ENCODE measurements around the gene RC3H1. TPM values are rescaled to one million over a fixed set of nuclear protein-coding genes. Genes with fewer than 3 reads are reported as not detected.

The RC3H1 gene
- total RNA-seq, 1 donor: 31.8 TPM

DNA sequence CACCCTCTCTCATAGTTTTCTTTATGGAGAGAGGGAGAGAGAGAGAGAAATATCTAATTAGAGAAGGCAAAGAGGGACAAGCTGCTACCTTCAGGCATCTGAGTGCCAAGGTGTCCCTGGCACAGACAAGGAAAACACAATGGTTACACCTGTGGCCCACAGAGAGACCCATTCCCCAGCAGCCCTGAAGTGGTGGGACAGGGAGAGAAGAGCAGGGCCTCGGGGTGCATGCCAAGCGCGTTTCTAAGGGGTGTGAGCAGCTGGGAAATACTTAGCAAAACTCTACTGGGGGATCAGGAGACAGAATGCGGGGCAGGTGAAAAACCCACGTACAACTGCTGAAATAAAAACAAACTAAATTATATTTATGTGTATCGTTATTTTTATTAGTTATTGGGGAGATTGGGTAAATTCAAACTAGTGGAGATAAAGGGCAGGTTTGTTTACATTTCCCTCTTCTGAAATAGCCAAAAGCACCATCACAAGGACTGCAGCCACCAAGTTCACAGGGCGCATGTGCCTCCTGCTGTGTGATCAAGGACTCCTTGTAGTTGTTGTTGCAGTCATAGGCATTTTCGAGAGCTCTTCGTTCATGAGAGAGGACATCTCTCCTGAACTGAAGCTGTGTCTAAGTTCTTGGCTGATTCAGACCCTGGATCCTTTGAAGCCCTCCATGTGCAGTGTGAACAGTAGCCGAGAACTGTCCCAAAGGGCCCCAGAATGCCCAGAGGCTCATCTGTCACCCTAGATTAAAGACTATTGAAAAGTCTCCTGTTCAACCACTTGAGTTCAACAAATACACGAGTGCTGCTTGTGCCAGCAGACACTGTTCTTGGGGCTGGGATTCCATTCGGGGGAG, 104.3 kb downstream of the RC3H1 start:
- Histone ChIP-seq H4K20me1 (ENCODE audit: insufficient read depth, low read length) (no peaks in the 10 kb centered on the region), H3K4me3 (ENCODE audit: insufficient read depth, low read length) (no peak overlapping the region), H3K79me2 (ENCODE audit: insufficient read depth, low read length) (no peaks in the 10 kb centered on the region), H3K27me3 (ENCODE audit: insufficient read depth, low read length) (peaks cover 4% of the 10 kb centered on the region), H3K4me1 (ENCODE audit: insufficient read depth, low read length) (no peaks in the 10 kb centered on the region), H3K36me3 (ENCODE audit: insufficient read depth, low read length) (no peaks in the 10 kb centered on the region), H3K27ac (ENCODE audit: low read depth, low read length) (no peak overlapping the region), H3K4me2 (ENCODE audit: insufficient read depth, low read length) (no peak overlapping the region), H3K9me3 (ENCODE audit: low read depth, low read length) (no peaks in the 10 kb centered on the region), H2AFZ (ENCODE audit: low read length) (no peak overlapping the region)
- no peak for DNase-seq (ENCODE audit: insufficient read length, low spot score, missing footprints)
- TF ChIP-seq CTCF (IDR thresholded peaks at IDR 0.05; ENCODE audit: extremely low read depth, low read depth, low read length): no peak

DNA sequence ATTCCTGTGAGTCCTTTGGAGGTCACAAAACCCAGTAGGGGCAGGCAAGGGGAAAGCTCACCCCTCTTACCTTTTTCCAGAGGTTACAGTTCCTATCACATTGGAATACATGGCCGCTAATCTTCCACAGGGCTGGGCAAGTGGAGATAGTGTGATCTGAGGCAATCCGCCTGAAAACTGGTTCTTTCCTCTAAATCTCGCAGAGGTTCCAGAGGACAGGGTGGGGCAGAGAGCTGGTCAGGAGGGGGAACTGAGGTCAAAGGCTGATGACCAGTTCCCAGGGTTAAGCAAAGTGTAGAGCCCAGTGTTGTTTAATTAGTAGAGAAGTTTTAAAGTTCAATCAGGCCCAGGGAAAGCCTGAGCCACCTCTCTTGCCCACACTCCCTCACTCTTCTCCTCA, 105.0 kb downstream of the RC3H1 start, which contains the start of gene SERPINC1:
Gene SERPINC1, minus strand, starts transcription at position 179 of the 400 bp plus-strand sequence. Its CDS starts 68 bp downstream, at position 111.
- no peaks in the 10 kb centered on the region for H3K9me3 ChIP-seq (ENCODE audit: low read depth, low read length)
- H2AFZ ChIP-seq (ENCODE audit: low read length): no peak within 1 kb of the TSS
- no peak within 1 kb of the TSS for H3K4me2 ChIP-seq (ENCODE audit: insufficient read depth, low read length)
- H3K27ac ChIP-seq (ENCODE audit: low read depth, low read length): no peak within 1 kb of the TSS
- no peak for DNase-seq (ENCODE audit: insufficient read length, low spot score, missing footprints)
- no peaks in the 10 kb centered on the region for H3K4me1 ChIP-seq (ENCODE audit: insufficient read depth, low read length)
- H3K36me3 ChIP-seq (ENCODE audit: insufficient read depth, low read length): no peaks in the 10 kb centered on the region
- no peaks in the 10 kb centered on the region for H3K79me2 ChIP-seq (ENCODE audit: insufficient read depth, low read length)
- H3K4me3 ChIP-seq (ENCODE audit: insufficient read depth, low read length): no peak within 1 kb of the TSS
- TF ChIP-seq CTCF (IDR thresholded peaks at IDR 0.05; ENCODE audit: extremely low read depth, low read depth, low read length): no peak
- H4K20me1 ChIP-seq (ENCODE audit: insufficient read depth, low read length): no peaks in the 10 kb centered on the region
- no peaks in the 10 kb centered on the region for H3K27me3 ChIP-seq (ENCODE audit: insufficient read depth, low read length)

DNA sequence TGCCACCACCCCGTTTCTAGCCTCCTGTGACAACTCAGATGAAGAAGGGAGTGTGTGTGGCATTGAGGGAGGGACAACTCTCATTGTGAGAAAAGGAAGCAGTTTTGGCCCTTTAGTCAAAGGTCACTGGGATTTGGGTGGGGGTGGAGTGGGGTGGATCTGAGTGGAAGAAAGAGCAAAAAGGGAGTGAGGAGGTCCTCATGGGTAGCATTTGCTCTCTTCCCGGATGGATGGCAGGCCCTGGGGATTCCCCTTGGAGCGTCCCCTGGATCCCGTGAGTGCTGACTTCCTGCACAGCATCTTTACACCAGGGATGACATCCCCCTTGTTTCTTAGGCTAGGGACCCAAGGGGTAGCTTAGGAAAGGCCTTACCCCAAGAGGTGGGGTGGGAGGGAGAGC, 105.5 kb downstream of the RC3H1 start:
- Histone ChIP-seq H3K27ac (ENCODE audit: low read depth, low read length) (no peak overlapping the region), H2AFZ (ENCODE audit: low read length) (no peak overlapping the region), H3K27me3 (ENCODE audit: insufficient read depth, low read length) (no peaks in the 10 kb centered on the region), H3K36me3 (ENCODE audit: insufficient read depth, low read length) (no peaks in the 10 kb centered on the region), H3K9me3 (ENCODE audit: low read depth, low read length) (no peaks in the 10 kb centered on the region), H3K4me1 (ENCODE audit: insufficient read depth, low read length) (no peaks in the 10 kb centered on the region), H3K79me2 (ENCODE audit: insufficient read depth, low read length) (no peaks in the 10 kb centered on the region), H3K4me3 (ENCODE audit: insufficient read depth, low read length) (no peak overlapping the region), H4K20me1 (ENCODE audit: insufficient read depth, low read length) (no peaks in the 10 kb centered on the region), H3K4me2 (ENCODE audit: insufficient read depth, low read length) (no peak overlapping the region)
- no peak for TF ChIP-seq CTCF (IDR thresholded peaks at IDR 0.05; ENCODE audit: extremely low read depth, low read depth, low read length)
- DNase-seq (ENCODE audit: insufficient read length, low spot score, missing footprints): no peak

DNA sequence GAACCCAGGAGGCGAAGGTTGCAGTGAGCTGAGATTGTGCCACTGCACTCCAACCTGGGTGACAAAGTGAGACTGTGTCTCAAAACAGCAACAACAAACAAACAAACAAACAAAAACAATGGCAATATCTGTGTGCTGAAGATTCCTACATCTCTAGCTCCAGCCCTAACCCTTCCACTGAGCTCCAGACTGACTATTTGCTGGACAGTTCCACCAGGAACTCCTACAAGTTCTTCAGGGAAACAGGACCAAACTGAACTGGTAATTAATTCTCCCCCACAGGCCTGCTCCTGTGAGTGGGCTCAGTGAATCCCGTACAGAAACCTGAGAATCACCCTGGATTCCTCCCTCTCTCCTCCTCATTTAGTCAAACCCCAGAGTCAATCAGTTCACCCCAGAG, 106.6 kb downstream of the RC3H1 start:
- H3K4me2 ChIP-seq (ENCODE audit: insufficient read depth, low read length): no peak overlapping the region
- H3K4me1 ChIP-seq (ENCODE audit: insufficient read depth, low read length): no peaks in the 10 kb centered on the region
- H3K27ac ChIP-seq (ENCODE audit: low read depth, low read length): no peak overlapping the region
- TF ChIP-seq CTCF (IDR thresholded peaks at IDR 0.05; ENCODE audit: extremely low read depth, low read depth, low read length): no peak
- no peaks in the 10 kb centered on the region for H3K9me3 ChIP-seq (ENCODE audit: low read depth, low read length)
- H3K36me3 ChIP-seq (ENCODE audit: insufficient read depth, low read length): no peaks in the 10 kb centered on the region
- H2AFZ ChIP-seq (ENCODE audit: low read length): no peak overlapping the region
- DNase-seq (ENCODE audit: insufficient read length, low spot score, missing footprints): no peak
- no peaks in the 10 kb centered on the region for H3K79me2 ChIP-seq (ENCODE audit: insufficient read depth, low read length)
- H3K27me3 ChIP-seq (ENCODE audit: insufficient read depth, low read length): no peaks in the 10 kb centered on the region
- H3K4me3 ChIP-seq (ENCODE audit: insufficient read depth, low read length): no peak overlapping the region
- no peaks in the 10 kb centered on the region for H4K20me1 ChIP-seq (ENCODE audit: insufficient read depth, low read length)

Data from osteoblast (primary cell).